Natural killer cell treated with Interleukin-12 subunit alpha and Interleukin-12 subunit beta and Interleukin-15 and Interleukin-18, amount 100 ng/mL, for 72 hours (primary cell): Measurements from ENCODE around the gene KRTAP1-1. TPM values are rescaled to one million over a fixed set of nuclear protein-coding genes. Genes with fewer than 3 reads are reported as not detected.
"Not testable (repeated sequence)": the region's sequence is repeated elsewhere in the genome, so short reads cannot be mapped to it uniquely, and the experiment has no call there.

Source experiments
- ATAC-seq, 2 donors: fragments of 150-1000 bp; cut with Tn5 transposase in 1 of 2; sonication (Bioruptor Pico), chemical (Tn5 transposase) in 1 of 2; 2 replicates each; pipeline ENCODE4 v1.10.0; 2021
- DNase-seq: peaks from one replicate; pipeline ENCODE4 v3.0.0; 2022; ENCODE audit warnings: low spot score
- H3K27ac Mint-ChIP-seq, 2 donors: 1 replicate in 1 of 2; 2 replicates in 1 of 2; pipeline ENCODE4 v1.8.0; 2022; ENCODE audit warnings: mixed read lengths in 2 of 2, mild to moderate bottlenecking in 1 of 2, moderate library complexity in 1 of 2
- H3K27me3 Mint-ChIP-seq, 2 donors: 1 replicate in 1 of 2; 2 replicates in 1 of 2; pipeline ENCODE4 v1.8.0; 2022; ENCODE audit warnings: mixed read lengths in 2 of 2
- H3K36me3 Mint-ChIP-seq: one replicate; pipeline ENCODE4 v1.8.0; 2022; ENCODE audit warnings: mixed read lengths
- H3K4me1 Mint-ChIP-seq, 2 donors: 1 replicate in 1 of 2; 2 replicates in 1 of 2; pipeline ENCODE4 v1.8.0; 2022; ENCODE audit warnings: low read depth in 2 of 2, mixed read lengths in 2 of 2, mild to moderate bottlenecking in 1 of 2
- H3K4me3 Mint-ChIP-seq: one replicate; pipeline ENCODE4 v1.8.0; 2022; ENCODE audit warnings: mixed read lengths
- H3K9me3 Mint-ChIP-seq: 2 replicates; pipeline ENCODE4 v1.8.0; 2022; ENCODE audit warnings: mixed read lengths
- total RNA-seq, 2 donors: library from RNA; stranded (reverse); gene quantifications; one replicate each; pipeline ENCODE4 v1.2.3, GENCODE V29; 2022

The KRTAP1-1 gene
- total RNA-seq, 2 donors from 2014 or later = not detected

- H3K9me3 Mint-ChIP-seq = peaks cover 3% of the 10 kb centered on the region
- H3K27ac Mint-ChIP-seq = no peak overlapping the region
- peaks cover 25 to 40% of the 10 kb centered on the region in 2 donors for H3K27me3 Mint-ChIP-seq
- no peak for ATAC-seq
- peaks cover 0 to 4% of the 10 kb centered on the region in 2 donors for H3K4me1 Mint-ChIP-seq
- no peak overlapping the region for H3K4me3 Mint-ChIP-seq
- H3K36me3 Mint-ChIP-seq = peaks cover 5% of the 10 kb centered on the region
- no peak for DNase-seq
These were observed 1.7 kb upstream of the KRTAP1-1 start for GRCh38 chr17:41042953-41043352.

- H3K36me3 Mint-ChIP-seq = no peaks in the 10 kb centered on the region
- H3K27me3 Mint-ChIP-seq = peaks cover 37 to 53% of the 10 kb centered on the region in 2 donors
- no peak overlapping the region for H3K4me3 Mint-ChIP-seq
- no peak for ATAC-seq
- H3K27ac Mint-ChIP-seq = no peak overlapping the region
- H3K9me3 Mint-ChIP-seq = no peaks in the 10 kb centered on the region
- H3K4me1 Mint-ChIP-seq = no peaks in the 10 kb centered on the region
- DNase-seq = no peak
These were observed 3.3 kb downstream of the KRTAP1-1 start for GRCh38 chr17:41037853-41038350.

- not testable (repeated sequence) for H3K36me3 Mint-ChIP-seq, H3K9me3 Mint-ChIP-seq, DNase-seq, H3K4me1 Mint-ChIP-seq, H3K4me3 Mint-ChIP-seq, H3K27ac Mint-ChIP-seq
- H3K27me3 Mint-ChIP-seq = peaks cover 33 to 52% of the 10 kb centered on the region in 2 donors
- peak; percentile 28 to 31 for ATAC-seq
These were observed 6.8 kb downstream of the KRTAP1-1 start, which contains the start of gene KRTAP1-3 for GRCh38 chr17:41034346-41034935. Gene KRTAP1-3 (minus strand): TSS chr17:41034874. CDS start chr17:41034821, 53 bp downstream.

- Mint-ChIP-seq H3K36me3 (no peaks in the 10 kb centered on the region), H3K9me3 (no peaks in the 10 kb centered on the region), H3K4me1 (no peaks in the 10 kb centered on the region), H3K27ac (no peak within 1 kb of the TSS), H3K27me3 (peaks cover 23 to 61% of the 10 kb centered on the region in 2 donors), H3K4me3 (no peak within 1 kb of the TSS)
- no peak for ATAC-seq
- DNase-seq = no peak
These were observed 11.5 kb downstream of the KRTAP1-1 start, which contains the start of gene KRTAP1-4 for GRCh38 chr17:41029633-41030245. Gene KRTAP1-4 (minus strand): TSS chr17:41030195. CDS start chr17:41030078, 117 bp downstream.

GRCh38 chr17:41026715-41027471, 14.4 kb downstream of the KRTAP1-1 start, which contains the start of gene KRTAP1-5:
Gene KRTAP1-5 (minus strand): TSS chr17:41027208. CDS start chr17:41027155, 53 bp downstream.
- DNase-seq (no peak), ATAC-seq (no peak)
- no peak within 1 kb of the TSS for H3K27ac Mint-ChIP-seq
- no peaks in the 10 kb centered on the region for H3K9me3 Mint-ChIP-seq
- no peak within 1 kb of the TSS for H3K4me3 Mint-ChIP-seq
- H3K4me1 Mint-ChIP-seq = no peaks in the 10 kb centered on the region
- no peaks in the 10 kb centered on the region for H3K36me3 Mint-ChIP-seq
- H3K27me3 Mint-ChIP-seq = peaks cover 21 to 57% of the 10 kb centered on the region in 2 donors

GRCh38 chr17:41024697-41025096, 16.6 kb downstream of the KRTAP1-1 start:
- ATAC-seq (no peak), DNase-seq (no peak)
- H3K27me3 Mint-ChIP-seq = peaks cover 17 to 44% of the 10 kb centered on the region in 2 donors
- no peaks in the 10 kb centered on the region for H3K36me3 Mint-ChIP-seq
- no peak overlapping the region for H3K27ac Mint-ChIP-seq
- no peaks in the 10 kb centered on the region for H3K9me3 Mint-ChIP-seq
- H3K4me1 Mint-ChIP-seq = no peaks in the 10 kb centered on the region
- H3K4me3 Mint-ChIP-seq = no peak overlapping the region

- H3K4me3 Mint-ChIP-seq = no peak overlapping the region
- H3K27me3 Mint-ChIP-seq = peaks cover 16 to 26% of the 10 kb centered on the region in 2 donors
- no peak overlapping the region for H3K27ac Mint-ChIP-seq
- no peaks in the 10 kb centered on the region for H3K4me1 Mint-ChIP-seq
- DNase-seq = no peak
- no peaks in the 10 kb centered on the region for H3K9me3 Mint-ChIP-seq
- no peaks in the 10 kb centered on the region for H3K36me3 Mint-ChIP-seq
- no peak for ATAC-seq
These were observed 20.9 kb downstream of the KRTAP1-1 start for GRCh38 chr17:41020336-41020735.

GRCh38 chr17:41019415-41019814, 21.8 kb downstream of the KRTAP1-1 start:
- ATAC-seq (no peak), DNase-seq (no peak)
- Mint-ChIP-seq H3K4me1 (no peaks in the 10 kb centered on the region), H3K27ac (no peak overlapping the region), H3K9me3 (no peaks in the 10 kb centered on the region), H3K27me3 (peaks cover 16 to 29% of the 10 kb centered on the region in 2 donors), H3K36me3 (no peaks in the 10 kb centered on the region), H3K4me3 (no peak overlapping the region)

GRCh38 chr17:41018541-41018940, 22.7 kb downstream of the KRTAP1-1 start:
- Mint-ChIP-seq H3K27me3 (peaks cover 16 to 29% of the 10 kb centered on the region in 2 donors), H3K36me3 (no peaks in the 10 kb centered on the region), H3K9me3 (no peaks in the 10 kb centered on the region), H3K27ac (no peak overlapping the region), H3K4me1 (no peaks in the 10 kb centered on the region), H3K4me3 (no peak overlapping the region)
- DNase-seq (no peak), ATAC-seq (no peak)

- Mint-ChIP-seq H3K27ac (no peak overlapping the region), H3K4me1 (no peaks in the 10 kb centered on the region), H3K9me3 (no peaks in the 10 kb centered on the region), H3K4me3 (no peak overlapping the region), H3K36me3 (no peaks in the 10 kb centered on the region), H3K27me3 (peaks cover 17 to 35% of the 10 kb centered on the region in 2 donors)
- no peak for ATAC-seq
- no peak for DNase-seq
These were observed 24.6 kb downstream of the KRTAP1-1 start for GRCh38 chr17:41016578-41017215.

GRCh38 chr17:41015454-41015853, 25.8 kb downstream of the KRTAP1-1 start:
- no peaks in the 10 kb centered on the region for H3K9me3 Mint-ChIP-seq
- peaks cover 23 to 46% of the 10 kb centered on the region in 2 donors for H3K27me3 Mint-ChIP-seq
- DNase-seq (no peak), ATAC-seq (no peak)
- no peaks in the 10 kb centered on the region for H3K4me1 Mint-ChIP-seq
- H3K27ac Mint-ChIP-seq = no peak overlapping the region
- no peaks in the 10 kb centered on the region for H3K36me3 Mint-ChIP-seq
- no peak overlapping the region for H3K4me3 Mint-ChIP-seq

GRCh38 chr17:41013606-41014005, 27.6 kb downstream of the KRTAP1-1 start:
- peaks cover 23 to 47% of the 10 kb centered on the region in 2 donors for H3K27me3 Mint-ChIP-seq
- H3K4me3 Mint-ChIP-seq = no peak overlapping the region
- no peak overlapping the region for H3K27ac Mint-ChIP-seq
- DNase-seq = no peak
- H3K36me3 Mint-ChIP-seq = no peaks in the 10 kb centered on the region
- no peaks in the 10 kb centered on the region for H3K4me1 Mint-ChIP-seq
- ATAC-seq = no peak
- no peaks in the 10 kb centered on the region for H3K9me3 Mint-ChIP-seq

- Mint-ChIP-seq H3K27ac (no peak overlapping the region), H3K27me3 (peaks cover 25 to 51% of the 10 kb centered on the region in 2 donors), H3K4me1 (no peaks in the 10 kb centered on the region), H3K9me3 (no peaks in the 10 kb centered on the region), H3K36me3 (no peaks in the 10 kb centered on the region), H3K4me3 (no peak overlapping the region)
- DNase-seq (no peak), ATAC-seq (no peak)
These were observed 28.1 kb downstream of the KRTAP1-1 start for GRCh38 chr17:41013181-41013580.
